Measurements from ENCODE around the gene CAPRIN1.

DNA sequence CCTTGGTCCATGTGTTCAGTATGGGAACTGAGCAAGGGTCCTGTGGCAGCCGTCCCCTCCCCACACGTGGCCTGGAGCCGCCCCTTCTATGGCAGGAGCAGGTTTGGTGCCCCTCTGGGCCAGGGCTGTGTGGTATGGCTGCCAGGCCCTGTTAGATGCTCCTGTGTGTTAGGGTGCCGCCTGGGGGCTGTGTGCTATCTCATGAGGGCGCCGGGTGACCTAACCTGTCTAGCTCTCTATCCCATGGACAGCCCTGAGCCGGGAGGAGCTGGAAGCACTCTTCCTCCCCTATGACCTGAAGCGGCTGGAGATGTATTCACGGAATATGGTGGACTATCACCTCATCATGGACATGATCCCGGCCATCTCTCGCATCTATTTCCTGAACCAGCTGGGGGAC, 88.6 kb downstream of the CAPRIN1 start:
- TF ChIP-seq, protein P1, sequence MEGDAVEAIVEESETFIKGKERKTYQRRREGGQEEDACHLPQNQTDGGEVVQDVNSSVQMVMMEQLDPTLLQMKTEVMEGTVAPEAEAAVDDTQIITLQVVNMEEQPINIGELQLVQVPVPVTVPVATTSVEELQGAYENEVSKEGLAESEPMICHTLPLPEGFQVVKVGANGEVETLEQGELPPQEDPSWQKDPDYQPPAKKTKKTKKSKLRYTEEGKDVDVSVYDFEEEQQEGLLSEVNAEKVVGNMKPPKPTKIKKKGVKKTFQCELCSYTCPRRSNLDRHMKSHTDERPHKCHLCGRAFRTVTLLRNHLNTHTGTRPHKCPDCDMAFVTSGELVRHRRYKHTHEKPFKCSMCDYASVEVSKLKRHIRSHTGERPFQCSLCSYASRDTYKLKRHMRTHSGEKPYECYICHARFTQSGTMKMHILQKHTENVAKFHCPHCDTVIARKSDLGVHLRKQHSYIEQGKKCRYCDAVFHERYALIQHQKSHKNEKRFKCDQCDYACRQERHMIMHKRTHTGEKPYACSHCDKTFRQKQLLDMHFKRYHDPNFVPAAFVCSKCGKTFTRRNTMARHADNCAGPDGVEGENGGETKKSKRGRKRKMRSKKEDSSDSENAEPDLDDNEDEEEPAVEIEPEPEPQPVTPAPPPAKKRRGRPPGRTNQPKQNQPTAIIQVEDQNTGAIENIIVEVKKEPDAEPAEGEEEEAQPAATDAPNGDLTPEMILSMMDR (conservative IDR thresholded peaks at IDR 0.05 in 1 of 2, IDR thresholded peaks at IDR 0.05 in 1 of 2; ENCODE audit: extremely low read depth in 1 of 2, insufficient read depth in 1 of 2, low read depth in 1 of 2, low read length in 2 of 2), result no peak
- TF ChIP-seq EZH2 (IDR thresholded peaks at IDR 0.05; ENCODE audit: borderline replicate concordance, low read length), result no peak
